ENCODE results near the gene PI4KA. TPM values are rescaled to one million over a fixed set of nuclear protein-coding genes. Genes with fewer than 3 reads are reported as not detected.

The PI4KA gene
- total RNA-seq, 1 experiment from 2014 or later: 71.6 TPM

DNA sequence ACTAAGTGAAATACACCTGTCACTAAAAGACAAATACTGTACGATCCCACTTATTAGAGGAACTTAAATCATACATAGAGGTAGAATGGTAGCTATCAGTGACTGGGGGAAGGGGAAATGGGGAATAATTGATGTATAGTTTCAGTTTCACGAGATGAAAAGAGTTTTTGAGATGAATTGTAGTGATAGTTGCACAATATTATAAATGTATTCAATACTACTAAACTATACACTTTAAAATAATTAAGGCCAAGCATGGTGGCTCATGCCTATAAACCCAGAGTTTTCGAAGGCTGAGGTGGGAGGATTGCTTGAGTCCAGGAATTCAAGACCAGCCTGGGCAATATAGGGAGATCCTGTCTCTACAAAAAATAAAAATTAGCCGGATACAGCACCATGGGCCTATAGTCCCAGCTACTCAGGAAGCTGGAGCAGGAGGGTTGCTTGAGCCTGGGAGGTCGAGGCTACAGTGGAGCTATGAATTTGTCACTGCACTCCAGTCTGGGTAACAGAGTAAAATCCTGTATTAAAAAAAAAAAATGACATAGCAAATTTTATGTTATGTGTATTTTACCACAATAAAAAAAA, 44.3 kb downstream of the PI4KA start:
- H3K4me3 ChIP-seq (ENCODE audit: low read depth, low read length, poor library complexity, severe bottlenecking): no peak overlapping the region
- H3K36me3 ChIP-seq (ENCODE audit: insufficient read depth, low read length, poor library complexity, severe bottlenecking): peaks cover 4% of the 10 kb centered on the region
- H3K9me3 ChIP-seq (ENCODE audit: low read depth, low read length, poor library complexity, severe bottlenecking): no peaks in the 10 kb centered on the region
- BruUV-seq (replicated peaks): no TSS peak
- H3K27me3 ChIP-seq (replicated peaks; ENCODE audit: insufficient read depth, low read depth, low read length, poor library complexity): no peaks in the 10 kb centered on the region
- no peak overlapping the region for H3K27ac ChIP-seq (ENCODE audit: low read depth, low read length, poor library complexity, severe bottlenecking)
- no peak for DNase-seq (ENCODE audit: low spot score)
- no peak for TF ChIP-seq EZH2 (IDR thresholded peaks at IDR 0.05; ENCODE audit: borderline replicate concordance, low read depth, low read length, poor library complexity, severe bottlenecking)
- TF ChIP-seq, protein P1, sequence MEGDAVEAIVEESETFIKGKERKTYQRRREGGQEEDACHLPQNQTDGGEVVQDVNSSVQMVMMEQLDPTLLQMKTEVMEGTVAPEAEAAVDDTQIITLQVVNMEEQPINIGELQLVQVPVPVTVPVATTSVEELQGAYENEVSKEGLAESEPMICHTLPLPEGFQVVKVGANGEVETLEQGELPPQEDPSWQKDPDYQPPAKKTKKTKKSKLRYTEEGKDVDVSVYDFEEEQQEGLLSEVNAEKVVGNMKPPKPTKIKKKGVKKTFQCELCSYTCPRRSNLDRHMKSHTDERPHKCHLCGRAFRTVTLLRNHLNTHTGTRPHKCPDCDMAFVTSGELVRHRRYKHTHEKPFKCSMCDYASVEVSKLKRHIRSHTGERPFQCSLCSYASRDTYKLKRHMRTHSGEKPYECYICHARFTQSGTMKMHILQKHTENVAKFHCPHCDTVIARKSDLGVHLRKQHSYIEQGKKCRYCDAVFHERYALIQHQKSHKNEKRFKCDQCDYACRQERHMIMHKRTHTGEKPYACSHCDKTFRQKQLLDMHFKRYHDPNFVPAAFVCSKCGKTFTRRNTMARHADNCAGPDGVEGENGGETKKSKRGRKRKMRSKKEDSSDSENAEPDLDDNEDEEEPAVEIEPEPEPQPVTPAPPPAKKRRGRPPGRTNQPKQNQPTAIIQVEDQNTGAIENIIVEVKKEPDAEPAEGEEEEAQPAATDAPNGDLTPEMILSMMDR (conservative IDR thresholded peaks at IDR 0.05; ENCODE audit: low read depth, low read length): no peak
- intact Hi-C loops (cut with micrococcal nuclease; ENCODE audit: unreplicated experiment): no loop called here
- POLR2A ChIA-PET (ENCODE audit: low non-redundant PET): no interaction called here
- H3K4me1 ChIP-seq (ENCODE audit: insufficient read depth, low read length, poor library complexity, severe bottlenecking): no peaks in the 10 kb centered on the region
- CTCF ChIA-PET: no interaction called here

DNA sequence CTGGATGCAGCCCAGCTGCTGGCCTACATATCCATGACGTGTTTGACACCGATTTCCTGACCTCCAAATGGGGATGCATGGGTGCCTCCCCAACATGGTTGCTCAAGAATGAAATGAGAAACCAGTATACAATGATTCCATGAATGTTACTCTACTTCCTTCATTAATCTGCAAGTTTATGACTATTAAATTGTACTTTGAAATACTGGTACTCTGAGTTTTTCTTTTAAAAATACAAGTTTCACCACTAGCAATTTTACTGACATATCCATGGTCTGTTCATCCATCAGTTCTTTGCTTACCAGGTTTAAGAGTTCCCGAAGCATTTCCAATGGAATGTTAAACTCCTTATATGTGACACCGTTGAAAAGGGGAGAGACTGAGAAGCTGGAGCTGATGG, 45.6 kb downstream of the PI4KA start:
- Histone ChIP-seq H3K4me1 (ENCODE audit: insufficient read depth, low read length, poor library complexity, severe bottlenecking) (no peaks in the 10 kb centered on the region), H3K27me3 (replicated peaks; ENCODE audit: insufficient read depth, low read depth, low read length, poor library complexity) (no peaks in the 10 kb centered on the region), H3K9me3 (ENCODE audit: low read depth, low read length, poor library complexity, severe bottlenecking) (no peaks in the 10 kb centered on the region), H3K4me3 (ENCODE audit: low read depth, low read length, poor library complexity, severe bottlenecking) (no peak overlapping the region), H3K27ac (ENCODE audit: low read depth, low read length, poor library complexity, severe bottlenecking) (no peak overlapping the region), H3K36me3 (ENCODE audit: insufficient read depth, low read length, poor library complexity, severe bottlenecking) (peaks cover 4% of the 10 kb centered on the region)
- DNase-seq (ENCODE audit: low spot score): no peak
- BruUV-seq (replicated peaks): no TSS peak
- TF ChIP-seq, protein P1 (conservative IDR thresholded peaks at IDR 0.05; ENCODE audit: low read depth, low read length): no peak
- intact Hi-C loops (cut with micrococcal nuclease; ENCODE audit: unreplicated experiment): no loop called here
- ChIA-PET POLR2A (ENCODE audit: low non-redundant PET) (no interaction called here), CTCF (no interaction called here)

DNA sequence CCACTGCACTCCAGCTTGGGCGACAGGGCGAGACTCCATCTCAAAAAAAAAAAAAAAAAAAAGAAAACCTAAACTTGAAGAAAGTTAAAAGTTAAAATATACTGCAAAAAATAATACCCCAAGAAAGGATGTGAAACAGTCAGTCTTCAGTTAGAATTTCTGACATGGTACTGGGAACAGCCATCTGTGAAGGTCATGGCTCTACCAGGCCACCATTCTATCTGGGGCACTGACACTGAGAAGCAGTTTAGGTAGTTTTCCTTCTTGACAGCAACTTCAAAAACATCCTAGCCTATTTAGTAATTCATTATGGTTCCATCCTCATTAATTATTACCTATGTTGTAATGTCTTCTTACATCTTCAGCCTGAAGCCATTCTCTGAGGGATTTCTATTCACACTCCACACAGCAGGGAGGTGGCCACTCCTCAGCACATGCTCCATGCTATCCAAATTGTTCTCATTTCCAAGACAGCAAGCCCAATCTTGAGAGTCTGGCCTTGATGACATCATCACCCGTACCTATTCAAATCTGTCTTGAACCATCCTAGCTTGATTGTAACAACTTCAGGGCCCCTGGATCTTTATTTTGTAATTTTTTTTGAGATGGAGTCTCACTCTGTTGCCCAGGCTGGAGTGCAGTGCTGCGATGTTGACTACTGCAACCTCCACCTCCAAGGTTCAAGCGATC, 46.5 kb downstream of the PI4KA start:
- intact Hi-C loops (cut with micrococcal nuclease; ENCODE audit: unreplicated experiment): no loop called here
- CTCF ChIA-PET: no interaction called here

DNA sequence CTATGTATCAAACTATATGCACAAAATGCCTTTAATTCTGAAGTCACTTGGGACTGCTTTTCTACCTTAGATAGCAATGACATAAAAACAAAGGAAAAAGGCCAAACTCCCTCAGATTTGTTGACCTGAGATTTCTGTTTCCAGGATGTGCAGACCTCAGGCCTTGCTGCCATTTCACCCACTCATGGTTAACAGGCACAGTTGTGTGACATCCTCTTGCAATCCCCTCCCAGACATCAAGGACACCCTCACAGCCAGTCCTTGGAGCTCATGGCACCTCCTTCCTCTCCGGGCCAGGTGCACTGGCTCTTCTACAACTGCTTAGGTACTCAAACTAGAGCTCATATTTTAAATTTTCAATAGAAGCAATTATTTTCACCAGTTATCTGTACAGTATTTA, 47.4 kb downstream of the PI4KA start:
- CTCF ChIA-PET: no interaction called here
- intact Hi-C loops (cut with micrococcal nuclease; ENCODE audit: unreplicated experiment): no loop called here

More for the DNA sequence above, 46.5 kb downstream of the PI4KA start:
- H3K36me3 ChIP-seq (ENCODE audit: insufficient read depth, low read length, poor library complexity, severe bottlenecking): peaks cover 7% of the 10 kb centered on the region
- no peak overlapping the region for H3K4me3 ChIP-seq (ENCODE audit: low read depth, low read length, poor library complexity, severe bottlenecking)
- no peak for DNase-seq (ENCODE audit: low spot score)
- no peaks in the 10 kb centered on the region for H3K27me3 ChIP-seq (replicated peaks; ENCODE audit: insufficient read depth, low read depth, low read length, poor library complexity)
- H3K4me1 ChIP-seq (ENCODE audit: insufficient read depth, low read length, poor library complexity, severe bottlenecking): no peaks in the 10 kb centered on the region
- no peak for TF ChIP-seq EZH2 (IDR thresholded peaks at IDR 0.05; ENCODE audit: borderline replicate concordance, low read depth, low read length, poor library complexity, severe bottlenecking)
- H3K27ac ChIP-seq (ENCODE audit: low read depth, low read length, poor library complexity, severe bottlenecking): no peak overlapping the region
- POLR2A ChIA-PET (ENCODE audit: low non-redundant PET): no interaction called here
- BruUV-seq (replicated peaks): no TSS peak
- H3K9me3 ChIP-seq (ENCODE audit: low read depth, low read length, poor library complexity, severe bottlenecking): no peaks in the 10 kb centered on the region

More for the DNA sequence above, 47.4 kb downstream of the PI4KA start:
- TF ChIP-seq, protein P1 (conservative IDR thresholded peaks at IDR 0.05; ENCODE audit: low read depth, low read length): no peak
- TF ChIP-seq EZH2 (IDR thresholded peaks at IDR 0.05; ENCODE audit: borderline replicate concordance, low read depth, low read length, poor library complexity, severe bottlenecking): no peak
- no peak for DNase-seq (ENCODE audit: low spot score)
- Histone ChIP-seq H3K9me3 (ENCODE audit: low read depth, low read length, poor library complexity, severe bottlenecking) (no peaks in the 10 kb centered on the region), H3K4me3 (ENCODE audit: low read depth, low read length, poor library complexity, severe bottlenecking) (no peak overlapping the region), H3K27ac (ENCODE audit: low read depth, low read length, poor library complexity, severe bottlenecking) (no peak overlapping the region), H3K36me3 (ENCODE audit: insufficient read depth, low read length, poor library complexity, severe bottlenecking) (peaks cover 8% of the 10 kb centered on the region), H3K4me1 (ENCODE audit: insufficient read depth, low read length, poor library complexity, severe bottlenecking) (no peaks in the 10 kb centered on the region), H3K27me3 (replicated peaks; ENCODE audit: insufficient read depth, low read depth, low read length, poor library complexity) (no peaks in the 10 kb centered on the region)
- POLR2A ChIA-PET (ENCODE audit: low non-redundant PET): no interaction called here
- BruUV-seq (replicated peaks): no TSS peak
